Astrocyte of the spinal cord (primary cell): ENCODE data around the gene TNKS2.
"Not testable (repeated sequence)": the region's sequence is repeated elsewhere in the genome, so short reads cannot be mapped to it uniquely, and the experiment has no call there.

ENCODE experiments used
- DNase-seq: peaks from one replicate; pipeline ENCODE4 v3.0.0; 2011; ENCODE audit warnings: low read depth, low spot score
- H3K4me3 ChIP-seq: 2 replicates; pipeline ENCODE4 v1.5.1; 2011; ENCODE audit warnings: low read depth, mild to moderate bottlenecking, low read length, moderate library complexity
- in situ Hi-C: cut with HindIII; loops from 2 replicates; pipeline ENCODE4 v1.10.0; 2017; ENCODE audit warnings: low sequenced_read_pairs
- TF ChIP-seq, protein P1 (sequence below): IDR thresholded peaks from 2 replicates; pipeline ENCODE4 v1.5.1; 2012; ENCODE audit warnings: low read depth, mild to moderate bottlenecking, low read length, inconsistent platforms

The TNKS2 gene

DNA sequence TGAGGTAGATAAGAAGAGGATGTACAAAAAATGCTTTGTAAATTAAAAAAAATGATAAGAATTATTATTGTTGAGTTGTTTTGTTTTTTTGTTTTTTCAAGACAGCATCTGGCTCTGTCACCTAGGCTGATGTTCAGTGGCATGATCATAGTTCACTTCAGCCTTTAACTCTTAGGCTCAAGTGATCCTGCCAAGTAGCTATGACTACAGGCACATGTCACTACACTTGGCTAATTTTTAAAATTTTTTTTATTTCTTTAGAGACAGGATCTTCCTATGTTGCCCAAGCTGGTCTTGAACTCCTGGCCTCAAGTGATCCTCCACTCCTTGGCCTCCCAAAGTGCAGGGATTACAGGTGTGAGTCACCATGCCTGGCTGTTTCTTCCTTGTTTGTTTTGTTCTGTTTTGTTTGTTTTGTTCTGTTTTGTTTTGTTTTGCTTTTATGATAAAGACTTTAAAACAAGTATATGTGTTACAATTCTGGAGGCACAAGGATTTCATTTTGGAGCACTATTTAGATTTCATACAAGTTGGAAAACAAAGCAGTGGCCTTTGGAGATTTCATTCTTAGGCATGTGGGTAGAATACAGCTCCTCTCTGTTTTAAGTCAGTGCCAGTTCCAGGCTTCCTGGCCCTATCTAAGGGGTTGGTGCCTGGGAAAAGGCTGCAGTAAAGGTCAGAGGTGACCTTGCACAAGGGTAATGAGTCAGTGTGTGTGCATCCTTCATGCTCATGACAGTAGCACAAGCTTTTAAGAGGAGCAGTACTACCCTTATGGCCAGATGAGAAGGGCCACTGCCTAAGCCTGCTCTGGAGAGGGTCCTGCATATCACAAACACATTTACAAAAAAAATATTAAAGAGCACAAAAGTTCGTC, 93.1 kb downstream of the TNKS2 start:
- TF ChIP-seq, protein P1, sequence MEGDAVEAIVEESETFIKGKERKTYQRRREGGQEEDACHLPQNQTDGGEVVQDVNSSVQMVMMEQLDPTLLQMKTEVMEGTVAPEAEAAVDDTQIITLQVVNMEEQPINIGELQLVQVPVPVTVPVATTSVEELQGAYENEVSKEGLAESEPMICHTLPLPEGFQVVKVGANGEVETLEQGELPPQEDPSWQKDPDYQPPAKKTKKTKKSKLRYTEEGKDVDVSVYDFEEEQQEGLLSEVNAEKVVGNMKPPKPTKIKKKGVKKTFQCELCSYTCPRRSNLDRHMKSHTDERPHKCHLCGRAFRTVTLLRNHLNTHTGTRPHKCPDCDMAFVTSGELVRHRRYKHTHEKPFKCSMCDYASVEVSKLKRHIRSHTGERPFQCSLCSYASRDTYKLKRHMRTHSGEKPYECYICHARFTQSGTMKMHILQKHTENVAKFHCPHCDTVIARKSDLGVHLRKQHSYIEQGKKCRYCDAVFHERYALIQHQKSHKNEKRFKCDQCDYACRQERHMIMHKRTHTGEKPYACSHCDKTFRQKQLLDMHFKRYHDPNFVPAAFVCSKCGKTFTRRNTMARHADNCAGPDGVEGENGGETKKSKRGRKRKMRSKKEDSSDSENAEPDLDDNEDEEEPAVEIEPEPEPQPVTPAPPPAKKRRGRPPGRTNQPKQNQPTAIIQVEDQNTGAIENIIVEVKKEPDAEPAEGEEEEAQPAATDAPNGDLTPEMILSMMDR, result no peak
- H3K4me3 ChIP-seq, result no peak overlapping the region
- in situ Hi-C loops, result no loop called here
- DNase-seq, result peak; percentile 22

- H3K4me3 ChIP-seq, result no peak overlapping the region
- TF ChIP-seq, protein P1, result no peak
- no peak for DNase-seq
- in situ Hi-C loops, result no loop called here
These were observed 94.8 kb downstream of the TNKS2 start for GRCh38 chr10:91893051-91893450.

DNA sequence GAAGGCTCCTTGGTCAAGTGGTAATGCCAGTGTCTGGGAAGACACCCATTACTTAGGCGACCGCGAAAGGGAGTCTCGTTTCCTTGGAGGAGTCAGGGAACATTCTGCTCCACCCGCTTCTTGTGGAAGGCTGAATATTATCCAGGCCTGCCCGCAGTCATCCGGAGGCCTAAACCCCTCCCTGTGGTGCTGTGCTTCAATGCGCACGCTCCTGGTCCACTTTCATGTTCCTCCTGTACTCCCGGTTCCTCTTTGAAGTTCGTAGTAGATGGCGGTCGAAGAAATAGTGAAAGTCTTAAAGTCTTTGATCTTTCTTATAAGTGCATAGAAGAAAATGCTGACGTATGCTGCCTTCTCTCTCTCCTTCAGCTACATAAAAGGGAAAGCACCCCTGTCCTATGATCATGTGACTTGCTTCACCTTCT, 96.0 kb downstream of the TNKS2 start:
- DNase-seq, in situ Hi-C loops, H3K4me3 ChIP-seq: not testable (repeated sequence)

GRCh38 chr10:91896212-91896756, 98.1 kb downstream of the TNKS2 start:
- DNase-seq, result no peak
- in situ Hi-C loops, result no loop called here
- H3K4me3 ChIP-seq, result no peak overlapping the region
- TF ChIP-seq, protein P1, result no peak

DNA sequence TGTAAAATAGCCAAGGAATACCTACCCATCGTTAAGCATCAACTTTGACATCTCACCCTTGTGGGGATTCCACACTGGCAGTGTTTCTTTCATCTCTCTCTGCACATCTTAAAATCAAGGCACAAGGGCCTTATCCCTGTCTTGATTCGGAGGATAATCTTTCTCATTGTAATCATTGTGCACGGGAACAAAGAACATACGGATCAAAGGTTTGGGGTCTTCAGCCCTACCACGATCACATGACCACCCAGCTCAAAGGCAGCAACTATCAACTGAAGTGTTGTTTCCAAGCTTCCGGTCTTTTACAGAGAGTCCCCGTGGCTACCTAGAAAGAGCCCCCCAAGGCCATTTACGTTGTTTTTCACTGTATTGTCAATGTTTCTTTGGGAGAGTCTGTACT, 99.2 kb downstream of the TNKS2 start:
- TF ChIP-seq, protein P1, result no peak
- DNase-seq, result no peak
- in situ Hi-C loops, result no loop called here

GRCh38 chr10:91901784-91902677, 103.8 kb downstream of the TNKS2 start:
- DNase-seq, result peak; percentile 93
- in situ Hi-C loops, result no loop called here
- no peak overlapping the region for H3K4me3 ChIP-seq
- TF ChIP-seq, protein P1, result no peak

More for the DNA sequence above, 99.2 kb downstream of the TNKS2 start:
- no peak overlapping the region for H3K4me3 ChIP-seq
